ENCODE results near the gene OSBPL8.

GRCh38 chr12:76417116-76417515 is 142.5 kb downstream of the OSBPL8 start:
- TF ChIP-seq POLR2AphosphoS5 (IDR thresholded peaks at IDR 0.05) (no peak), CTCF (IDR thresholded peaks at IDR 0.05) (no peak), EP300 (IDR thresholded peaks at IDR 0.05) (no peak)
